ENCODE measurements around the gene ARHGAP15. TPM values are rescaled to one million over a fixed set of nuclear protein-coding genes. Genes with fewer than 3 reads are reported as not detected.

Gene ARHGAP15
- total RNA-seq, 2 experiments from 2014 or later: 72.1 to 98.4 TPM

DNA sequence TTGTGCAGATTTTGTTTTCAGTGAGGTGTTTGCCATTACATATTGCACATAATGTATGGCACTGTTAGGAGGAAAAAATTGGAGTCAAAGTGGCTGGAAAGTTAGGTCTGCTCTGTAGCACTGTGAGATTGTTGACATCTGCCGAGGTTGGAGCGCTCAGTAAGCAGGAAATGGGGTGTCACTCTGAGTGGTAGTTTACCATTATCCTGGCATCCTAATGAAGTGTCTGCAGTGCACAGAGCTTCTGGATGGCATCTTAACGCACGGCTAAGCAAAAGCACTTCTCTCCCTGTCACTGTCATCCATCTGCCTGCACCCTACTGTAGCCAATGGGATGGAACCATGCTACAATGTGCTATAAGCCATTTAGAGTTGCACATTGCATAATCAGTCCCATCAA is 561.9 kb downstream of the ARHGAP15 start:
- H3K4me2 ChIP-seq (ENCODE audit: low read length): no peak overlapping the region
- no peak overlapping the region for H3K4me3 ChIP-seq (ENCODE audit: low read depth, low read length, poor library complexity, severe bottlenecking)
- no peak for DNase-seq (ENCODE audit: low spot score)
- TF ChIP-seq EZH2phosphoT487 (IDR thresholded peaks at IDR 0.05; ENCODE audit: borderline replicate concordance, low read depth, low read length): no peak
- TF ChIP-seq, protein P1, sequence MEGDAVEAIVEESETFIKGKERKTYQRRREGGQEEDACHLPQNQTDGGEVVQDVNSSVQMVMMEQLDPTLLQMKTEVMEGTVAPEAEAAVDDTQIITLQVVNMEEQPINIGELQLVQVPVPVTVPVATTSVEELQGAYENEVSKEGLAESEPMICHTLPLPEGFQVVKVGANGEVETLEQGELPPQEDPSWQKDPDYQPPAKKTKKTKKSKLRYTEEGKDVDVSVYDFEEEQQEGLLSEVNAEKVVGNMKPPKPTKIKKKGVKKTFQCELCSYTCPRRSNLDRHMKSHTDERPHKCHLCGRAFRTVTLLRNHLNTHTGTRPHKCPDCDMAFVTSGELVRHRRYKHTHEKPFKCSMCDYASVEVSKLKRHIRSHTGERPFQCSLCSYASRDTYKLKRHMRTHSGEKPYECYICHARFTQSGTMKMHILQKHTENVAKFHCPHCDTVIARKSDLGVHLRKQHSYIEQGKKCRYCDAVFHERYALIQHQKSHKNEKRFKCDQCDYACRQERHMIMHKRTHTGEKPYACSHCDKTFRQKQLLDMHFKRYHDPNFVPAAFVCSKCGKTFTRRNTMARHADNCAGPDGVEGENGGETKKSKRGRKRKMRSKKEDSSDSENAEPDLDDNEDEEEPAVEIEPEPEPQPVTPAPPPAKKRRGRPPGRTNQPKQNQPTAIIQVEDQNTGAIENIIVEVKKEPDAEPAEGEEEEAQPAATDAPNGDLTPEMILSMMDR (conservative IDR thresholded peaks at IDR 0.05; ENCODE audit: low read length): no peak
- H3K36me3 ChIP-seq (ENCODE audit: insufficient read depth, low read length): no peaks in the 10 kb centered on the region
- H3K9me3 ChIP-seq (ENCODE audit: low read length): no peaks in the 10 kb centered on the region
- intact Hi-C loops (cut with micrococcal nuclease; ENCODE audit: unreplicated experiment): no loop called here
- ChIA-PET CTCF (ENCODE audit: unreplicated experiment) (no interaction called here), POLR2A (no interaction called here)
- H3K9me2 ChIP-seq (ENCODE audit: insufficient read depth, low read length): no peaks in the 10 kb centered on the region
- no TSS peak for BruUV-seq (replicated peaks)
- H3K4me1 ChIP-seq (ENCODE audit: insufficient read depth, low read length, poor library complexity, severe bottlenecking): no peaks in the 10 kb centered on the region
- no peaks in the 10 kb centered on the region for H4K20me1 ChIP-seq (ENCODE audit: insufficient read depth, low read length)
- no peak overlapping the region for H3K27ac ChIP-seq (ENCODE audit: low read depth, low read length, poor library complexity, severe bottlenecking)
- H3K79me2 ChIP-seq (ENCODE audit: insufficient read depth, low read depth, low read length): no peaks in the 10 kb centered on the region
- no peak overlapping the region for H2AFZ ChIP-seq (ENCODE audit: low read length)

DNA sequence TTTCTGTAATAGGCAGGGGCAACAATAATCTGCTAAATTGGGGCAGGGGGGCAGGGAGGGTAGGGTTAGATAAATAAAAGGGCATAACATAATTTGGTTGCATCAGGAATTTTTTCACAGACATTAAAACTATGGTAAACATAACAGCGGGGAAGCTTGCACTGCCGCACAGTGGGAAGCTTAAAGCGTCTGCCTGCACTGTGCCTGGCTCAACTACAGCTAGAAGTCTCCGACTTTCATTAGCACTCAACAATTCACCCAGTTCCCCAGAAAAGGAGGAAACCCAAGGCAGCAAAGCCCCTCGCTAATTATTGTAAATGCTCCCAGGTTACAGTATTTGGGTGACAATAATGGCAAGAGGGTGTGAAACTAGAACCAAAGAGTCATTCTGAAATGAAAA is 562.9 kb downstream of the ARHGAP15 start:
- BruUV-seq (replicated peaks): no TSS peak
- Histone ChIP-seq H3K4me1 (ENCODE audit: insufficient read depth, low read length, poor library complexity, severe bottlenecking) (no peaks in the 10 kb centered on the region), H3K36me3 (ENCODE audit: insufficient read depth, low read length) (no peaks in the 10 kb centered on the region), H3K9me2 (ENCODE audit: insufficient read depth, low read length) (no peaks in the 10 kb centered on the region), H3K4me3 (ENCODE audit: low read depth, low read length, poor library complexity, severe bottlenecking) (no peak overlapping the region), H3K9me3 (ENCODE audit: low read length) (no peaks in the 10 kb centered on the region), H3K4me2 (ENCODE audit: low read length) (no peak overlapping the region), H2AFZ (ENCODE audit: low read length) (no peak overlapping the region), H3K79me2 (ENCODE audit: insufficient read depth, low read depth, low read length) (no peaks in the 10 kb centered on the region), H4K20me1 (ENCODE audit: insufficient read depth, low read length) (no peaks in the 10 kb centered on the region), H3K27ac (ENCODE audit: low read depth, low read length, poor library complexity, severe bottlenecking) (no peak overlapping the region)
- DNase-seq (ENCODE audit: low spot score): no peak
- TF ChIP-seq, protein P1 (conservative IDR thresholded peaks at IDR 0.05; ENCODE audit: low read length): no peak
- ChIA-PET CTCF (ENCODE audit: unreplicated experiment) (no interaction called here), POLR2A (no interaction called here)
- intact Hi-C loops (cut with micrococcal nuclease; ENCODE audit: unreplicated experiment): no loop called here

DNA sequence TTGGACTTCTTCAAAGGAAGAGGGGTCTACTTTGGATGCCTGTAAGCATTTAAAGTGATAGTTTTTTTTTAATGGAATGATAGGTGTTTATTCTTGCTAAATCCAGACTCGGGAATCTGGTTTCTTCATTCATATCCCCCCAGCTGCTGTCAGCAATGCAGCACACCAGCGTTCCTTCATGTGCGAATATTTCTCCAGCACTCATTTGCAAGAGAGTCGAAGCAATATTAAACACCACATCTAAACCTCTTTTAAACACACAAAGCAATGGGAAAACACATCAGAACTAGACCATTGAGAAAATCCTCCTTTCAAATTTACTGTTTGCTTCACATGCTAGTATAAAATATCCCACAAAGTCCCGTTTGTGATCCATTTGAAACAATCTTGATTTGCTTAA is 563.7 kb downstream of the ARHGAP15 start:
- no peaks in the 10 kb centered on the region for H3K36me3 ChIP-seq (ENCODE audit: insufficient read depth, low read length)
- no peak overlapping the region for H2AFZ ChIP-seq (ENCODE audit: low read length)
- intact Hi-C loops (cut with micrococcal nuclease; ENCODE audit: unreplicated experiment): no loop called here
- H3K27ac ChIP-seq (ENCODE audit: low read depth, low read length, poor library complexity, severe bottlenecking): no peak overlapping the region
- TF ChIP-seq, protein P1 (conservative IDR thresholded peaks at IDR 0.05; ENCODE audit: low read length): no peak
- no peak for TF ChIP-seq EZH2phosphoT487 (IDR thresholded peaks at IDR 0.05; ENCODE audit: borderline replicate concordance, low read depth, low read length)
- H3K4me3 ChIP-seq (ENCODE audit: low read depth, low read length, poor library complexity, severe bottlenecking): no peak overlapping the region
- no peaks in the 10 kb centered on the region for H3K4me1 ChIP-seq (ENCODE audit: insufficient read depth, low read length, poor library complexity, severe bottlenecking)
- BruUV-seq (replicated peaks): no TSS peak
- H3K79me2 ChIP-seq (ENCODE audit: insufficient read depth, low read depth, low read length): no peaks in the 10 kb centered on the region
- H3K4me2 ChIP-seq (ENCODE audit: low read length): no peak overlapping the region
- no peaks in the 10 kb centered on the region for H3K9me3 ChIP-seq (ENCODE audit: low read length)
- POLR2A ChIA-PET: no interaction called here
- CTCF ChIA-PET (ENCODE audit: unreplicated experiment): no interaction called here
- no peak for DNase-seq (ENCODE audit: low spot score)
- H3K9me2 ChIP-seq (ENCODE audit: insufficient read depth, low read length): no peaks in the 10 kb centered on the region
- no peaks in the 10 kb centered on the region for H4K20me1 ChIP-seq (ENCODE audit: insufficient read depth, low read length)

Measured in OCI-LY7 (cell line).